Measurements from ENCODE around the gene SLC5A11.

SLC5A11 gene

DNA sequence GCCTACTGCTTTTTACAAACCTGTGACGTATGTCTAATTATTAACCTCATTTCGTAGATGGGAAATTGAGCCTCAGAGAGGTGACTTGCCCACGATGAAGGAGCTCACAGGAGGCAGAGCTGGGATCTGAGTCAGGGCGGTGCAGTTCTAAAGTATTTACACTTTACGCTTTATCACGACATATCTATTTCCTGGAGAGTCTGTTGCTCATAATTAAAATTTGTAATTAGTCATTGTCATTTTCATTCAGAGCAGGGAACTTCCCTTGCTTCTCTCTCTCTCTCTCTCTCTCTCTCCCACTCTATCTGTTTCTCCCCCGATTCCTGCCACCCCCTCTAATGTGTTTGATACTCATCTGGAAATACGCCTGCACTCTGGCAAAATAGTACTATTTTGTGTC lies 5.9 kb downstream of the SLC5A11 start:
- no peak for DNase-seq (ENCODE audit: extremely low read depth, insufficient read length)
- H3K4me3 ChIP-seq (replicated peaks; ENCODE audit: low read depth, low read length) = no peak overlapping the region
- no peaks in the 10 kb centered on the region; the same call in 1 of the 2 replicates for H3K27me3 ChIP-seq (replicated peaks; ENCODE audit: control insufficient read depth, insufficient read depth, low read length)
- no peaks in the 10 kb centered on the region for H3K36me3 ChIP-seq (ENCODE audit: control insufficient read depth, insufficient read depth, low read length)
- TF ChIP-seq, protein P1, sequence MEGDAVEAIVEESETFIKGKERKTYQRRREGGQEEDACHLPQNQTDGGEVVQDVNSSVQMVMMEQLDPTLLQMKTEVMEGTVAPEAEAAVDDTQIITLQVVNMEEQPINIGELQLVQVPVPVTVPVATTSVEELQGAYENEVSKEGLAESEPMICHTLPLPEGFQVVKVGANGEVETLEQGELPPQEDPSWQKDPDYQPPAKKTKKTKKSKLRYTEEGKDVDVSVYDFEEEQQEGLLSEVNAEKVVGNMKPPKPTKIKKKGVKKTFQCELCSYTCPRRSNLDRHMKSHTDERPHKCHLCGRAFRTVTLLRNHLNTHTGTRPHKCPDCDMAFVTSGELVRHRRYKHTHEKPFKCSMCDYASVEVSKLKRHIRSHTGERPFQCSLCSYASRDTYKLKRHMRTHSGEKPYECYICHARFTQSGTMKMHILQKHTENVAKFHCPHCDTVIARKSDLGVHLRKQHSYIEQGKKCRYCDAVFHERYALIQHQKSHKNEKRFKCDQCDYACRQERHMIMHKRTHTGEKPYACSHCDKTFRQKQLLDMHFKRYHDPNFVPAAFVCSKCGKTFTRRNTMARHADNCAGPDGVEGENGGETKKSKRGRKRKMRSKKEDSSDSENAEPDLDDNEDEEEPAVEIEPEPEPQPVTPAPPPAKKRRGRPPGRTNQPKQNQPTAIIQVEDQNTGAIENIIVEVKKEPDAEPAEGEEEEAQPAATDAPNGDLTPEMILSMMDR (IDR thresholded peaks at IDR 0.05; ENCODE audit: insufficient read depth, low read length, poor library complexity, severe bottlenecking) = no peak

DNA sequence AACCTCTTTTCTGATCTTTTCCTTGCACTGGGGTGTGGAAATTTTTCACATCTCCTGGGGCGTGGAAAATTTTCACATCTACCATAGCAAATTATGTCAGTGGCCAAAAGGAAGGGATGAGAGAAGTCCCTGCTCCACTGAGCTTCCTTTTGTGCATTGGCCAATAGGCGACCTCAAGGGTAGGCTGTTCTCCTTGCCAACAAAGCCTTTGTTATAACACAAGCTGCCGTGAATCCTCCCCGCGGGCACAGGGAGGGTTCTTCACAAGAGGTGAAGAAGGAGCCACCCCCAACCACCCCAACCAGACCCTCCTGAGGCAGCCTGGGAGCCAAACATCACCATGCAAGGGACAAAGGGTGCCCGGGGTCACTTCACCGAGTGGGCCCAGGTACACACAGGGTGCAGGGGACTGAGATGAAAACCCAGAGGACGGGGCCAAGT lies 6.5 kb downstream of the SLC5A11 start:
- Histone ChIP-seq H3K4me3 (replicated peaks; ENCODE audit: low read depth, low read length) (no peak overlapping the region), H3K27me3 (replicated peaks; ENCODE audit: control insufficient read depth, insufficient read depth, low read length) (no peaks in the 10 kb centered on the region; the same call in 1 of the 2 replicates), H3K36me3 (ENCODE audit: control insufficient read depth, insufficient read depth, low read length) (no peaks in the 10 kb centered on the region)
- TF ChIP-seq, protein P1 (IDR thresholded peaks at IDR 0.05; ENCODE audit: insufficient read depth, low read length, poor library complexity, severe bottlenecking) = no peak
- DNase-seq (ENCODE audit: extremely low read depth, insufficient read length) = no peak

DNA sequence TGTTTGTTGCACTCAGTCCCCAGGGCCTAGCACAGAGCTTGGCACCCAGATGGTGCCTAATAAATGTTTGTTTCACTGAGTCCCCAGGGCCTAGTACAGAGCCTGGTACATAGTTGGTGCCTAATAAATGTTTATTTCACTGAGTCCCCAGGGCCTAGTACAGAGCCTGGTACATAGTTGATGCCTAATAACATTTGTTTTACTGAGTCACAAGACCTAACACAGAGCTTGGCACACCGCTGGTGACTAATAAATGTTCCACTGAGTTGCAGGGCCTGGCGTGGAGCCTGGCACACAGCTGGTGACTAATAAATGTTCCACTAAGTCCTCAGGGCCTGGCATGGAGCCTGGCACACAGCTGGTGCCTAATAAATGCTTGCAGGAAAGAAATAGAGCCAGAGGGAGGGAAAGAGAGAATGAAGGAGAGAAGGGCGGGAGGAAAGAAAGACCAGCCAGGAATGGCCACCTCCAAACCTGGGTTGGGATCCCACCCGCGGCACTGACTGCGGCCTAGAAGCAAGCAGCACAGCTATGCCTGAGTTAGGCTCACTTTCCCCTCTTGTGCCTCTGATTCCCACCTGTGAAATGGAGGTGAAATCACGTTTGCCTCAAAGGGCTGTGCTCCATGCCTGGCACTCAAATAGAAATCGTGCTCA lies 7.5 kb downstream of the SLC5A11 start:
- DNase-seq (ENCODE audit: extremely low read depth, insufficient read length) = no peak
- TF ChIP-seq, protein P1 (IDR thresholded peaks at IDR 0.05; ENCODE audit: insufficient read depth, low read length, poor library complexity, severe bottlenecking) = no peak
- Histone ChIP-seq H3K27me3 (replicated peaks; ENCODE audit: control insufficient read depth, insufficient read depth, low read length) (no peaks in the 10 kb centered on the region), H3K4me3 (replicated peaks; ENCODE audit: low read depth, low read length) (no peak overlapping the region), H3K36me3 (ENCODE audit: control insufficient read depth, insufficient read depth, low read length) (no peaks in the 10 kb centered on the region)

DNA sequence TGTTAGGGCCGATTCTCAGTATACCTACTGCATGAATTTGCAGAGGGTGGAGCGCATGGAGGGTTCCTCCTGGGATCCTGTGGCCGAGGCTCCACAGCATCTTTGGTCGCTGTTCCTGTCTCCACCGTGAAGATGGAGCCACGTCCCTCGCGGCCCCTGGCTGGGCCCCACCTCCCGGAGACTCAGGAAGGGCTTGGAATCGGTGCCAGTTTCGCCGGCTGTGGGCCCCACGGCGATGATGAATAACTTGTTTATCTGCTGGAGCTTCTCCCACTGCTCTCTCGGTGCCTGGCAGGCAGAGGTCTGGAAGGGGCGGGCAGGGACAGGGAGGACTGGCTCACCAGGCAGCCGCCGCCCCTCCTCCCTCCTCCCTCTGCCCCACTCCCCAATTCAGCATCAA lies 8.1 kb downstream of the SLC5A11 start:
- H3K36me3 ChIP-seq (ENCODE audit: control insufficient read depth, insufficient read depth, low read length) = no peaks in the 10 kb centered on the region
- DNase-seq (ENCODE audit: extremely low read depth, insufficient read length) = no peak
- no peak overlapping the region for H3K4me3 ChIP-seq (replicated peaks; ENCODE audit: low read depth, low read length)
- H3K27me3 ChIP-seq (replicated peaks; ENCODE audit: control insufficient read depth, insufficient read depth, low read length) = no peaks in the 10 kb centered on the region
- TF ChIP-seq, protein P1 (IDR thresholded peaks at IDR 0.05; ENCODE audit: insufficient read depth, low read length, poor library complexity, severe bottlenecking) = no peak

DNA sequence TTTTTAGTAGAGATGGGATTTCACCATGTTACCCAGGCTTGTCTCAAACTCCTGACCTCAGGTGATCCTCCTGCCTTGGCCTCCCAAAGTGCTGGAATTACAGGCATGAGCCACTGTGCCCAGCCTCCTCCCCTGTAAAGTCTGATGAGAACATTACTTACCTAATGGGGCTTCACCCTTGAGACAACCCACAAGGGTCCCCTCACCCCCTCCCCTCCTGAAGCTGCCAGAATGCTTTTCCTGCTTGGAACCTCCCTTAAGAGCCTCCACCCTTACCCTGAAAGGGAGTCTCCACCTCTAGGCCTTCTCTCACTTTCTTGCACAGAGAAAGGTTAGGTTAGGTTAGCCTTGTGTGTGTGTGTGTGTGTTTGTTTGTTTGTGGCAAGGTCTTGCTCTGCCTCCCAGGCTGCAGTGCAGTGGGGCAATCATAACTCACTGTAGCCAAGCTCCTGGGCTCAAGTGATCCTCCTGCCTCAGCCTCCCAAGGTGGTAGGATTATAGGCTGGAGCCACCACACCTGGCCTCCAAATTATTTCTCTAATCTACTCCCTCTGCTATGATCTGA lies 8.9 kb downstream of the SLC5A11 start:
- TF ChIP-seq, protein P1 (IDR thresholded peaks at IDR 0.05; ENCODE audit: insufficient read depth, low read length, poor library complexity, severe bottlenecking) = no peak
- Histone ChIP-seq H3K27me3 (replicated peaks; ENCODE audit: control insufficient read depth, insufficient read depth, low read length) (no peaks in the 10 kb centered on the region), H3K36me3 (ENCODE audit: control insufficient read depth, insufficient read depth, low read length) (no peaks in the 10 kb centered on the region), H3K4me3 (replicated peaks; ENCODE audit: low read depth, low read length) (no peak overlapping the region)
- no peak for DNase-seq (ENCODE audit: extremely low read depth, insufficient read length)
